H1 (cell line): Measurements from ENCODE around the gene SND1. TPM values are rescaled to one million over a fixed set of nuclear protein-coding genes. Genes with fewer than 3 reads are reported as not detected.

Experiments used
- CTCF ChIA-PET: fragments of 300-600 bp; sonication (Branson Sonifier 250); formaldehyde crosslinking; loops from one replicate; lab custom pipeline; 2021; ENCODE audit not compliant: partially characterized antibody; lab: Charles Lee
- POLR2A ChIA-PET: fragments of 300-600 bp; sonication (Branson Sonifier 250); formaldehyde crosslinking; loops from one replicate; lab custom pipeline; 2021; ENCODE audit warnings: inconsistent platforms; ENCODE audit not compliant: partially characterized antibody; lab: Charles Lee
- DNase-seq, 2 experiments: peaks; one replicate each; pipeline versions ENCODE4 v3.0.0 to v3.0.0-alpha.2; 2010 to 2022; ENCODE audit warnings: low spot score in 2 of 2, low read depth in 1 of 2, mixed read lengths in 1 of 2
- FAIRE-seq: peaks from 2 replicates; lab custom pipeline; 2011; peaks lifted over from hg19 to GRCh38; lab: Jason Lieb, UNC
- H2AFZ ChIP-seq: 2 replicates; pipeline ENCODE4 v1.8.1; 2012; ENCODE audit warnings: low read length, inconsistent platforms
- H2AK5ac ChIP-seq: 2 replicates; pipeline ENCODE4 v1.6.1; 2013; ENCODE audit warnings: low read depth, low read length
- H2BK120ac ChIP-seq: replicated peaks from 2 replicates; pipeline ENCODE3; 2013; ENCODE audit warnings: low read depth, low read length, inconsistent platforms
- H2BK12ac ChIP-seq: 2 replicates; pipeline ENCODE4 v1.6.1; 2013; ENCODE audit warnings: low read depth, low read length
- H2BK15ac ChIP-seq: 2 replicates; pipeline ENCODE4 v1.6.1; 2013; ENCODE audit warnings: low read length
- H2BK20ac ChIP-seq: 2 replicates; pipeline ENCODE4 v1.6.1; 2013; ENCODE audit warnings: low read length
- H2BK5ac ChIP-seq: 2 replicates; pipeline ENCODE4 v1.6.1; 2013; ENCODE audit warnings: low read depth, low read length
- H3K14ac ChIP-seq: 2 replicates; pipeline ENCODE4 v1.6.1; 2013; ENCODE audit warnings: inconsistent platforms; ENCODE audit not compliant: insufficient read length
- H3K18ac ChIP-seq: 2 replicates; pipeline ENCODE4 v1.6.1; 2013; ENCODE audit warnings: low read length; ENCODE audit errors: extremely low read depth
- H3K23ac ChIP-seq: 2 replicates; pipeline ENCODE4 v1.6.1; 2013; ENCODE audit warnings: inconsistent platforms; ENCODE audit not compliant: insufficient read length
- H3K23me2 ChIP-seq: 2 replicates; pipeline ENCODE4 v1.6.1; 2013; ENCODE audit warnings: low read depth, low read length
- H3K27ac ChIP-seq: 2 replicates; pipeline ENCODE4 v1.6.1; 2011; ENCODE audit warnings: low read depth, low read length, inconsistent platforms
- H3K27me3 ChIP-seq, 4 experiments: replicated peaks in 1 of 4; 1 replicate in 1 of 4; 2 replicates in 3 of 4; pipeline versions ENCODE4 v1.6.1 to v1.8.1; 2011 to 2013; ENCODE audit warnings: low read length in 3 of 4, mild to moderate bottlenecking in 3 of 4, inconsistent platforms in 2 of 4, mixed read lengths in 2 of 4, moderate library complexity in 1 of 4; ENCODE audit not compliant: control insufficient read depth in 3 of 4, insufficient read depth in 3 of 4; ENCODE audit errors: extremely low read depth in 1 of 4
- H3K36me3 ChIP-seq, 4 experiments: 2 replicates each; pipeline versions ENCODE4 v1.6.1 to v1.8.1; 2011 to 2013; ENCODE audit warnings: mild to moderate bottlenecking in 4 of 4, low read length in 3 of 4, moderate library complexity in 2 of 4, control low read depth in 1 of 4, inconsistent platforms in 1 of 4; ENCODE audit not compliant: insufficient read depth in 4 of 4, control insufficient read depth in 2 of 4
- H3K4ac ChIP-seq: replicated peaks from 2 replicates; pipeline ENCODE3; 2013; ENCODE audit warnings: low read length, low read depth, mixed read lengths, inconsistent platforms; ENCODE audit not compliant: insufficient read length
- H3K4me1 ChIP-seq, 4 experiments: replicated peaks in 1 of 4; 1 replicate in 1 of 4; 2 replicates in 3 of 4; pipeline versions ENCODE4 v1.6.1 to v1.8.1; 2011 to 2013; ENCODE audit warnings: low read length in 3 of 4, inconsistent platforms in 2 of 4, mixed read lengths in 1 of 4; ENCODE audit not compliant: insufficient read depth in 4 of 4, control insufficient read depth in 3 of 4
- H3K4me2 ChIP-seq, 2 experiments: 2 replicates each; pipeline versions ENCODE4 v1.6.1 to v1.8.1; 2011 to 2013; ENCODE audit warnings: low read depth in 2 of 2, low read length in 2 of 2, control low read depth in 1 of 2, inconsistent platforms in 1 of 2, mild to moderate bottlenecking in 1 of 2; ENCODE audit not compliant: insufficient read depth in 1 of 2
- H3K4me3 ChIP-seq, 4 experiments: fragments of 200-600, 300-600 bp in 1 of 4; sonication (generic), shearing (Covaris generic), sonication (Bioruptor Twin) in 1 of 4; 2 replicates each; pipeline versions ENCODE4 v1.5.1 to v1.8.1; 2011 to 2016; ENCODE audit warnings: low read length in 4 of 4, low read depth in 3 of 4, control low read depth in 2 of 4, inconsistent platforms in 2 of 4, mild to moderate bottlenecking in 2 of 4, mixed read lengths in 1 of 4, moderate library complexity in 1 of 4; ENCODE audit not compliant: insufficient read depth in 2 of 4; ENCODE audit errors: extremely low read depth in 1 of 4
- H3K56ac ChIP-seq: replicated peaks from 2 replicates; pipeline ENCODE3; 2013; ENCODE audit warnings: low read depth, mild to moderate bottlenecking, mixed read lengths, low read length, inconsistent platforms; ENCODE audit not compliant: insufficient read length
- H3K79me1 ChIP-seq: 2 replicates; pipeline ENCODE4 v1.6.1; 2013; ENCODE audit warnings: low read depth, low read length, control low read depth
- H3K79me2 ChIP-seq, 2 experiments: 2 replicates each; pipeline versions ENCODE4 v1.6.1 to v1.8.1; 2012 to 2013; ENCODE audit warnings: low read length in 2 of 2, mild to moderate bottlenecking in 2 of 2, inconsistent platforms in 1 of 2; ENCODE audit not compliant: insufficient read depth in 2 of 2, control insufficient read depth in 1 of 2
- H3K9ac ChIP-seq, 4 experiments: replicated peaks in 1 of 4; 1 replicate in 1 of 4; 2 replicates in 3 of 4; pipeline versions ENCODE4 v1.6.1 to v1.8.1; 2011 to 2013; ENCODE audit warnings: low read depth in 3 of 4, low read length in 3 of 4, control low read depth in 2 of 4, mild to moderate bottlenecking in 2 of 4, moderate library complexity in 2 of 4, inconsistent platforms in 1 of 4; ENCODE audit errors: extremely low read depth in 1 of 4
- H3K9me3 ChIP-seq, 2 experiments: 2 replicates each; pipeline versions ENCODE4 v1.6.1 to v1.8.1; 2012 to 2013; ENCODE audit warnings: mild to moderate bottlenecking in 2 of 2, moderate library complexity in 2 of 2, control low read depth in 1 of 2, inconsistent platforms in 1 of 2, low read depth in 1 of 2, low read length in 1 of 2, mixed read lengths in 1 of 2; ENCODE audit not compliant: insufficient read depth in 2 of 2
- H4K20me1 ChIP-seq, 2 experiments: replicated peaks in 1 of 2; 2 replicates each; pipeline versions ENCODE3 to v1.8.1; 2011 to 2013; ENCODE audit warnings: inconsistent platforms in 2 of 2, low read length in 2 of 2, mild to moderate bottlenecking in 1 of 2; ENCODE audit not compliant: insufficient read depth in 2 of 2, control insufficient read depth in 1 of 2
- H4K5ac ChIP-seq: 2 replicates; pipeline ENCODE4 v1.6.1; 2013; ENCODE audit warnings: low read length, low read depth, mixed read lengths, inconsistent platforms; ENCODE audit not compliant: insufficient read length
- H4K8ac ChIP-seq: 2 replicates; pipeline ENCODE4 v1.8.0; 2013; ENCODE audit warnings: mild to moderate bottlenecking, moderate library complexity, low read length, inconsistent platforms; ENCODE audit not compliant: insufficient read depth; ENCODE audit errors: extremely low read depth
- H4K91ac ChIP-seq: replicated peaks from 2 replicates; pipeline ENCODE3; 2013; ENCODE audit warnings: low read length, mixed read lengths, inconsistent platforms; ENCODE audit not compliant: insufficient read length
- BACH1 ChIP-seq: IDR thresholded peaks from 2 replicates; pipeline ENCODE4 v1.6.1; 2012; ENCODE audit warnings: low read length, improper control_type of control experiment
- CEBPB ChIP-seq: IDR thresholded peaks from 2 replicates; pipeline ENCODE4 v1.6.1; 2012; ENCODE audit warnings: low read depth, low read length
- CTBP2 ChIP-seq: IDR thresholded peaks from 2 replicates; pipeline ENCODE4 v1.7.0; 2011; ENCODE audit warnings: borderline replicate concordance, mild to moderate bottlenecking, moderate library complexity, mixed read lengths, low read length; ENCODE audit not compliant: insufficient read depth, insufficient read length
- EP300 ChIP-seq, 2 experiments: IDR thresholded peaks; 1 replicate in 1 of 2; 2 replicates in 1 of 2; pipeline ENCODE4 v1.6.1; 2011 to 2012; ENCODE audit warnings: low read depth in 2 of 2, low read length in 2 of 2, mild to moderate bottlenecking in 2 of 2, borderline replicate concordance in 1 of 2, inconsistent platforms in 1 of 2, moderate library complexity in 1 of 2
- HDAC6 ChIP-seq: IDR thresholded peaks from one replicate; pipeline ENCODE4 v1.7.1; 2012; ENCODE audit warnings: low read depth, mild to moderate bottlenecking, inconsistent platforms, low read length, moderate library complexity
- KDM5A ChIP-seq: fragments of 200-600 bp; IDR thresholded peaks from 2 replicates; pipeline ENCODE4 v1.7.1; 2012; ENCODE audit warnings: mild to moderate bottlenecking, low read length, inconsistent platforms, mixed read lengths
- TEAD4 ChIP-seq: IDR thresholded peaks from 2 replicates; pipeline ENCODE4 v1.6.1; 2012; ENCODE audit warnings: low read depth, low read length, inconsistent platforms, mixed read lengths
- WGBS, 2 experiments: shearing (Covaris generic) in 1 of 2; methylation state at CpG; one replicate each; pipeline versions ENCODE4 v1.1.6 to v1.1.7; 2013 to 2015; ENCODE audit warnings: low lambda C conversion rate in 2 of 2, mixed read lengths in 2 of 2, inconsistent platforms in 1 of 2, low coverage in 1 of 2, missing lambda C conversion rate in 1 of 2; ENCODE audit not compliant: insufficient replicate concordance in 2 of 2, insufficient coverage in 1 of 2, insufficient read length in 1 of 2; ENCODE audit errors: extremely low coverage in 1 of 2, missing lambda C conversion rate in 1 of 2; 5-methylcytosine and 5-hydroxymethylcytosine counted together
- polyA plus RNA-seq, 7 experiments: library from polyadenylated mRNA; depleted of rRNA in 3 of 7; stranded (reverse) in 5 of 7; unstranded in 2 of 7; fragments of >200 nt in 5 of 7; fragments of 200-250 nt in 2 of 7; gene quantifications; 1 replicate in 5 of 7; 2 replicates in 1 of 7; 4 replicates in 1 of 7; pipeline versions ENCODE4 v1.2.1 to v1.2.3, GENCODE V29; 2011 to 2013; ENCODE audit warnings: missing spikeins in 2 of 7, mixed read lengths in 2 of 7
- total RNA-seq: library from RNA; stranded (reverse); fragmentation: NEBNext Ultra II Directional; extraction: Animal tissue kit (Norgen Biotek cat#: 25700); gene quantifications from 2 replicates; pipeline ENCODE4 v1.2.1, GENCODE V29; 2021
- TF ChIP-seq, protein P1 (sequence below): IDR thresholded peaks from 2 replicates; pipeline ENCODE4 v1.6.1; 2012; ENCODE audit warnings: inconsistent platforms

The SND1 gene
- total and polyA plus RNA-seq, 2 of the 8 experiments (the other 6 are each of a cell fraction or from before 2014, with no cell fraction given): 122 to 290 TPM

DNA sequence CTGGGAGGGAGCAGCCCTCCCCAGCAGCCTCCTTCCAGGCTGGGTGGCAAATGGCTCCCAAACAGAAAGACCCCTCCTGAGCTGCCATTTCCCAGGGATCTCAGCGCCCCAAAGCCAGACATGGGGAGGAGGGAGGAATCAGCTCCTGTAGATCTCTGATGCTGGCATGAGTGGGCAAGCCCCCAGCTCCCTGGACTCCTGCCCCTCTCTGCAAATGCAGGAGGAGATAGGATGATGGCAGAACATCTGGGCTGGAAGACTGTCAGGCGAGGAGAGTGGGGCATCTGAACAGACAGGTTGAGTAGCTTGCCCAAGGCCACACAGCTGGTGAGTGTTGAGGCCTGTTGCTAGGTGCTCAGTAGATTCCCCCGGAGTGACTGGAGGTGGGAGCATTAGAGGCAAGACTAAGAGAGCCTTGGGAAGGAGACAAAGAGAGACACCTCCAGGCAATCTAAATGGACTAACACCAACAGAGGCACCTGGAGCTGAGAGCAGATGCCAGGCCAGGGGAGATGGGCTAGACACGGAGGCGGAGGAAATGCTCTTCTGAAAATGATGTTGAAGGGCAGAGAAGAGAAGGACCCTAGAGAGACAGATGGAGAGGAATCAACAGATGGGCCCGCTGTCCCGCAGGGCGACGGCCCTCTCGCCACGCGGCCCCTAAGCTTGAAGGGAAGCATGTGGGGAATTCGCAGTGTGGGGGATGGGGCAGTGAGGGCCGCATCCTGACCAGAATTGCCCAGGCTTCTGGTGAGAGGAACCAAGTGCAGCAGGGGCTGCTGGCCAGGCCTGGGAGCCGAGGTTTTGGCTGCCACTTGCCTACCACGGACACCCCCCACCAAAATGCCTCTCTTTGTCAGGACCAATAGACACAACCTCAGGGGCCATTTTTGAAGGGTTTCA is 464.1 kb downstream of the SND1 start:
- H4K20me1 ChIP-seq: no peaks in the 10 kb centered on the region
- H3K36me3 ChIP-seq: no peaks in the 10 kb centered on the region
- H3K4me3 ChIP-seq: no peak overlapping the region
- POLR2A ChIA-PET: interaction anchor here (0.9 to 1.5 kb wide), 5 partner anchors 9 to 93 kb away, joined by 3 to 9 read pairs (median 3); no protein-coding TSS in a partner anchor
- no peak overlapping the region for H3K4ac ChIP-seq
- peak overlapping the region; percentile 71; the same call in 1 of the 2 replicates for H3K18ac ChIP-seq
- H3K9me3 ChIP-seq: no peaks in the 10 kb centered on the region
- H3K79me2 ChIP-seq: no peaks in the 10 kb centered on the region; a peak in 1 of 4 replicates
- H3K9ac ChIP-seq: no peak overlapping the region
- no peaks in the 10 kb centered on the region for H3K79me1 ChIP-seq
- peak overlapping the region; percentile 83; the same call in 1 of the 2 replicates for H2BK5ac ChIP-seq
- FAIRE-seq (no peak), DNase-seq (peak in 1 of 2 experiments; percentile 47)
- peak overlapping the region; percentile 81; the same call in 1 of the 2 replicates for H2BK15ac ChIP-seq
- H3K14ac ChIP-seq: no peak overlapping the region
- H3K23me2 ChIP-seq: no peaks in the 10 kb centered on the region
- 78% methylated on average over 16 of the region's 16 CpGs; no CpG with 5 or more reads in 1 of the 2 experiments for WGBS, 2 experiments
- no peak overlapping the region for H2BK120ac ChIP-seq
- no peak overlapping the region for H3K23ac ChIP-seq
- no peak overlapping the region for H4K5ac ChIP-seq
- H4K91ac ChIP-seq: peak overlapping the region; percentile 93
- no peak overlapping the region for H3K4me2 ChIP-seq
- peaks cover 0 to 9% (median 4%) of the 10 kb centered on the region in 4 experiments; a peak in 4 of 7 replicates for H3K4me1 ChIP-seq
- 0 out of 2 replicates have a peak overlapping the region, but pooled peaks have one; percentile 45 for H2AFZ ChIP-seq
- no peak overlapping the region for H3K27ac ChIP-seq
- H4K8ac ChIP-seq: no peak overlapping the region; the same call in 1 of the 2 replicates
- peaks cover 2 to 14% (median 8%) of the 10 kb centered on the region in 4 experiments; a peak in 4 of 7 replicates for H3K27me3 ChIP-seq
- H2BK12ac ChIP-seq: peak overlapping the region; percentile 95; the same call in 1 of the 2 replicates
- no peak overlapping the region for H3K56ac ChIP-seq
- no peak overlapping the region; the same call in 1 of the 2 replicates for H2BK20ac ChIP-seq
- H2AK5ac ChIP-seq: no peak overlapping the region; the same call in 1 of the 2 replicates
- CTCF ChIA-PET: interaction anchor here (0.6 to 2.4 kb wide), 9 partner anchors 9 to 93 kb away, joined by 3 to 25 read pairs (median 3); no protein-coding TSS in a partner anchor
- TF ChIP-seq, protein P1, sequence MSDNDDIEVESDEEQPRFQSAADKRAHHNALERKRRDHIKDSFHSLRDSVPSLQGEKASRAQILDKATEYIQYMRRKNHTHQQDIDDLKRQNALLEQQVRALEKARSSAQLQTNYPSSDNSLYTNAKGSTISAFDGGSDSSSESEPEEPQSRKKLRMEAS: peak; percentile 98
- TF ChIP-seq CTBP2: no peak
- TF ChIP-seq BACH1: no peak
- TF ChIP-seq CEBPB: no peak
- peak; percentile 78 for TF ChIP-seq TEAD4
- no peak for TF ChIP-seq KDM5A
- TF ChIP-seq EP300 (IDR thresholded peaks at IDR 0.05; ENCODE audit: borderline replicate concordance in 1 of 2, low read depth in 2 of 2, low read length in 2 of 2): peak in 1 of 2 experiments; percentile 26; a peak in 1 of 3 replicates
- no peak for TF ChIP-seq HDAC6
